Measurements from ENCODE around the gene CSE1L. TPM values are rescaled to one million over a fixed set of nuclear protein-coding genes. Genes with fewer than 3 reads are reported as not detected.

Gene CSE1L
- total RNA-seq, 1 donor from 2014 or later, result 13.6 TPM

GRCh38 chr20:49032455-49032854 is 13.7 kb upstream of the CSE1L start:
- TF ChIP-seq, protein P1, sequence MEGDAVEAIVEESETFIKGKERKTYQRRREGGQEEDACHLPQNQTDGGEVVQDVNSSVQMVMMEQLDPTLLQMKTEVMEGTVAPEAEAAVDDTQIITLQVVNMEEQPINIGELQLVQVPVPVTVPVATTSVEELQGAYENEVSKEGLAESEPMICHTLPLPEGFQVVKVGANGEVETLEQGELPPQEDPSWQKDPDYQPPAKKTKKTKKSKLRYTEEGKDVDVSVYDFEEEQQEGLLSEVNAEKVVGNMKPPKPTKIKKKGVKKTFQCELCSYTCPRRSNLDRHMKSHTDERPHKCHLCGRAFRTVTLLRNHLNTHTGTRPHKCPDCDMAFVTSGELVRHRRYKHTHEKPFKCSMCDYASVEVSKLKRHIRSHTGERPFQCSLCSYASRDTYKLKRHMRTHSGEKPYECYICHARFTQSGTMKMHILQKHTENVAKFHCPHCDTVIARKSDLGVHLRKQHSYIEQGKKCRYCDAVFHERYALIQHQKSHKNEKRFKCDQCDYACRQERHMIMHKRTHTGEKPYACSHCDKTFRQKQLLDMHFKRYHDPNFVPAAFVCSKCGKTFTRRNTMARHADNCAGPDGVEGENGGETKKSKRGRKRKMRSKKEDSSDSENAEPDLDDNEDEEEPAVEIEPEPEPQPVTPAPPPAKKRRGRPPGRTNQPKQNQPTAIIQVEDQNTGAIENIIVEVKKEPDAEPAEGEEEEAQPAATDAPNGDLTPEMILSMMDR (IDR thresholded peaks at IDR 0.05), result no peak
- Histone ChIP-seq H3K27ac (no peak overlapping the region), H3K36me3 (peaks cover 42 to 51% of the 10 kb centered on the region in 2 donors)

GRCh38 chr20:49034070-49034732 is 11.9 kb upstream of the CSE1L start:
- peaks cover 29 to 33% of the 10 kb centered on the region in 2 donors for H3K36me3 ChIP-seq
- no peak overlapping the region for H3K27ac ChIP-seq
- no peak overlapping the region for H3K4me3 ChIP-seq
- H3K27me3 ChIP-seq, result no peaks in the 10 kb centered on the region
- no peak for DNase-seq (ENCODE audit: low spot score in 2 of 2)
- TF ChIP-seq, protein P1 (IDR thresholded peaks at IDR 0.05), result no peak
- intact Hi-C loops (cut with DNase I), result no loop called here
- H3K9me3 ChIP-seq, result no peaks in the 10 kb centered on the region
- H3K4me1 ChIP-seq, result no peaks in the 10 kb centered on the region

More at GRCh38 chr20:49032455-49032854, 13.7 kb upstream of the CSE1L start:
- Histone ChIP-seq H3K4me1 (no peaks in the 10 kb centered on the region), H3K4me3 (no peak overlapping the region), H3K27me3 (no peaks in the 10 kb centered on the region), H3K9me3 (no peaks in the 10 kb centered on the region)
- no peak for DNase-seq (ENCODE audit: low spot score in 2 of 2)
- intact Hi-C loops (cut with DNase I), result no loop called here

DNA sequence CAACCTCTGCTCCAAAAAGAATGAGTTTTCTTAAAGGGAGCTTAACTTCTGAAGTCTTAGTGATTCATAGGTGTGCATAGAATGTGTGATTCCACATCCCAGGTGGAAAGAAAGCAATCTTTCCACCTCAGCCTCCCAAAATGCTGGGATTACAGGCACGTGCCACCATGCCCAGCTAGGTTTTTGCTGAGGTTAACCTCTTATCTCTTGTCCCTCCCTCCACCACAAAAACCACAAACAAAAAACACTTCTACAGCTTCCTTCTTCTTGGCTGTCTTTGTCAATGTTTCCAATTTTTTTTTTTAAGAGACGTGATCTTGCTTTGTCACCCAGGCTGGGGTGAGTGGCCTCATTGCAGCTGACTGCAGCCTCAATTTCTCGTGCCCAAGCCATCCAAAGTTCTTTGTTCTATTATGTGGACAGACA is 8.1 kb upstream of the CSE1L start:
- intact Hi-C loops (cut with DNase I), result no loop called here
- TF ChIP-seq, protein P1 (IDR thresholded peaks at IDR 0.05), result no peak
- no peak for DNase-seq (ENCODE audit: low spot score in 2 of 2)
- H3K4me3 ChIP-seq, result no peak overlapping the region
- no peak overlapping the region for H3K27ac ChIP-seq
- no peaks in the 10 kb centered on the region for H3K4me1 ChIP-seq
- H3K9me3 ChIP-seq, result no peaks in the 10 kb centered on the region
- no peaks in the 10 kb centered on the region for H3K27me3 ChIP-seq
- H3K36me3 ChIP-seq, result peaks cover 11 to 16% of the 10 kb centered on the region in 2 donors

DNA sequence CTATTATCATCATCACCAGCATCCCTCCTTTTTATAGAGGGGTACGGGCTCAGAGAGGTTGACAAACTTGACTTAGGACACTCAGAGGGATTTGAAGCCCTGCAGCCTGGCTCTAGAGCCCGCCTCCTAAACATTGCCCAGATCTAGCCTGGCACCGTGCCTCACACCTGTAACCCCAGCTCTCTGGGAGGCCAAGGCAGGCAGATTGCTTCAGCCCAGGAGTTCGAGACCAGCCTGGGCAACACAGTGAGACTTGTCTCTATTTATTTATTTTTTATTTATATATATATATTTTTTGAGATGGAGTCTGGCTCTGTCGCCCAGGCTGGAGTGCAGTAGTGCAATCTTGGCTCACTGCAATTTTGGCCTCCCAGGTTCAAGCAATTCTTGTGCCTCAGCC is 6.3 kb upstream of the CSE1L start:
- Histone ChIP-seq H3K4me1 (no peaks in the 10 kb centered on the region), H3K4me3 (no peak overlapping the region), H3K9me3 (no peaks in the 10 kb centered on the region), H3K27me3 (no peaks in the 10 kb centered on the region), H3K27ac (no peak overlapping the region), H3K36me3 (no peaks in the 10 kb centered on the region)
- TF ChIP-seq, protein P1 (IDR thresholded peaks at IDR 0.05), result no peak
- intact Hi-C loops (cut with DNase I), result no loop called here
- no peak for DNase-seq (ENCODE audit: low spot score in 2 of 2)

DNA sequence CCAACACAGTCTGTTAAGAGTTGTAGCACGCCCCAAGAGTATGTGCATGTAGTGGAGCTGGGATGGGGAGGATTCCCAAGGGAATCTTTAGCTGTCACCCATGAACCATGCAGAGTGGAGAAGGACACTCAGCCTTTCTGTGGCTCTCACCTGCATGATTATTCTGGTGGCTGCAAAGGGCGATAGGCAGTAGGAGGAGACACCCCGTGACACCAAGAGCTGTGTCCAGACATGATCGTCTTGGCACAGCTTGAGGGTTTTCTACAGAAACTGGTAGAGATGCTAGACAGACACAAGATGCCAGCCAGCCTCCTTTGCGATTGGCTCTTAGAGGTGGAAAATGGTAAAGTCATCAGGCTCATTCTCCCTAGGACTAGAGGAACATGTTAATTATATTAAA is 3.1 kb upstream of the CSE1L start:
- Histone ChIP-seq H3K4me1 (peaks cover 3 to 14% of the 10 kb centered on the region in 2 donors), H3K36me3 (no peaks in the 10 kb centered on the region), H3K27ac (no peak overlapping the region), H3K27me3 (no peaks in the 10 kb centered on the region), H3K4me3 (no peak overlapping the region), H3K9me3 (no peaks in the 10 kb centered on the region)
- intact Hi-C loops (cut with DNase I), result no loop called here
- TF ChIP-seq, protein P1 (IDR thresholded peaks at IDR 0.05), result no peak
- no peak for DNase-seq (ENCODE audit: low spot score in 2 of 2)

Data from ascending aorta (tissue), 2 donors.